ENCODE results near the gene SERPINA3. TPM values are rescaled to one million over a fixed set of nuclear protein-coding genes. Genes with fewer than 3 reads are reported as not detected.

SERPINA3 gene
- total RNA-seq, 2 experiments from 2014 or later = not detected

GRCh38 chr14:94591073-94591472, 21.1 kb upstream of the SERPINA3 start:
- H3K27me3 Mint-ChIP-seq (ENCODE audit: low read depth) = no peaks in the 10 kb centered on the region
- no peak for DNase-seq
- ATAC-seq = no peak
- H3K36me3 Mint-ChIP-seq (ENCODE audit: low read depth) = no peaks in the 10 kb centered on the region
- H3K4me3 Mint-ChIP-seq = no peak overlapping the region
- POLR2A ChIA-PET = no interaction called here
- H3K4me1 Mint-ChIP-seq (ENCODE audit: low read depth) = no peaks in the 10 kb centered on the region
- no peak overlapping the region for H3K27ac Mint-ChIP-seq
- H3K9me3 Mint-ChIP-seq (ENCODE audit: insufficient read depth) = no peaks in the 10 kb centered on the region
- CTCF ChIA-PET = no interaction called here

- Mint-ChIP-seq H3K27me3 (ENCODE audit: low read depth) (no peaks in the 10 kb centered on the region), H3K4me3 (no peak overlapping the region), H3K36me3 (ENCODE audit: low read depth) (no peaks in the 10 kb centered on the region), H3K27ac (no peak overlapping the region), H3K9me3 (ENCODE audit: insufficient read depth) (no peaks in the 10 kb centered on the region), H3K4me1 (ENCODE audit: low read depth) (no peaks in the 10 kb centered on the region)
- ATAC-seq (no peak), DNase-seq (no peak)
- CTCF ChIA-PET = no interaction called here
- POLR2A ChIA-PET = no interaction called here
These were observed 20.3 kb upstream of the SERPINA3 start for GRCh38 chr14:94591871-94592270.

- no peaks in the 10 kb centered on the region for H3K4me1 Mint-ChIP-seq (ENCODE audit: low read depth)
- no peaks in the 10 kb centered on the region for H3K9me3 Mint-ChIP-seq (ENCODE audit: insufficient read depth)
- H3K27ac Mint-ChIP-seq = no peak overlapping the region
- no peaks in the 10 kb centered on the region for H3K27me3 Mint-ChIP-seq (ENCODE audit: low read depth)
- ChIA-PET POLR2A (no interaction called here), CTCF (no interaction called here)
- no peaks in the 10 kb centered on the region for H3K36me3 Mint-ChIP-seq (ENCODE audit: low read depth)
- ATAC-seq (no peak), DNase-seq (no peak)
- H3K4me3 Mint-ChIP-seq = no peak overlapping the region
These were observed 19.7 kb upstream of the SERPINA3 start for GRCh38 chr14:94592457-94592856.

- ChIA-PET CTCF (no interaction called here), POLR2A (no interaction called here)
- Mint-ChIP-seq H3K27ac (no peak overlapping the region), H3K36me3 (ENCODE audit: low read depth) (no peaks in the 10 kb centered on the region), H3K9me3 (ENCODE audit: insufficient read depth) (no peaks in the 10 kb centered on the region), H3K4me3 (no peak overlapping the region), H3K4me1 (ENCODE audit: low read depth) (no peaks in the 10 kb centered on the region), H3K27me3 (ENCODE audit: low read depth) (no peaks in the 10 kb centered on the region)
- no peak for ATAC-seq
- no peak for DNase-seq
These were observed 18.8 kb upstream of the SERPINA3 start for GRCh38 chr14:94593376-94593748.

GRCh38 chr14:94593749-94594431, 18.3 kb upstream of the SERPINA3 start:
- no peak overlapping the region for H3K27ac Mint-ChIP-seq
- no peak for DNase-seq
- H3K4me1 Mint-ChIP-seq (ENCODE audit: low read depth) = no peaks in the 10 kb centered on the region
- ChIA-PET POLR2A (no interaction called here), CTCF (no interaction called here)
- H3K9me3 Mint-ChIP-seq (ENCODE audit: insufficient read depth) = no peaks in the 10 kb centered on the region
- no peaks in the 10 kb centered on the region for H3K36me3 Mint-ChIP-seq (ENCODE audit: low read depth)
- no peaks in the 10 kb centered on the region for H3K27me3 Mint-ChIP-seq (ENCODE audit: low read depth)
- H3K4me3 Mint-ChIP-seq = no peak overlapping the region
- no peak for ATAC-seq

- no peak overlapping the region for H3K27ac Mint-ChIP-seq
- DNase-seq (no peak), ATAC-seq (no peak)
- H3K36me3 Mint-ChIP-seq (ENCODE audit: low read depth) = no peaks in the 10 kb centered on the region
- no peaks in the 10 kb centered on the region for H3K27me3 Mint-ChIP-seq (ENCODE audit: low read depth)
- ChIA-PET POLR2A (no interaction called here), CTCF (no interaction called here)
- no peak overlapping the region for H3K4me3 Mint-ChIP-seq
- H3K9me3 Mint-ChIP-seq (ENCODE audit: insufficient read depth) = no peaks in the 10 kb centered on the region
- no peaks in the 10 kb centered on the region for H3K4me1 Mint-ChIP-seq (ENCODE audit: low read depth)
These were observed 17.8 kb upstream of the SERPINA3 start for GRCh38 chr14:94594441-94594840.

GRCh38 chr14:94595912-94596311, 16.3 kb upstream of the SERPINA3 start:
- ChIA-PET POLR2A (interaction anchor here (0.6 kb wide), 1 partner anchor 754 kb away, joined by 3 read pairs; no protein-coding TSS in a partner anchor), CTCF (no interaction called here)
- Mint-ChIP-seq H3K9me3 (ENCODE audit: insufficient read depth) (no peaks in the 10 kb centered on the region), H3K4me1 (ENCODE audit: low read depth) (no peaks in the 10 kb centered on the region), H3K36me3 (ENCODE audit: low read depth) (no peaks in the 10 kb centered on the region), H3K27ac (no peak overlapping the region), H3K4me3 (no peak overlapping the region), H3K27me3 (ENCODE audit: low read depth) (no peaks in the 10 kb centered on the region)
- ATAC-seq (no peak), DNase-seq (no peak)

- H3K9me3 Mint-ChIP-seq (ENCODE audit: insufficient read depth) = no peaks in the 10 kb centered on the region
- ChIA-PET CTCF (no interaction called here), POLR2A (interaction anchor here (0.6 kb wide), 1 partner anchor 754 kb away, joined by 3 read pairs; no protein-coding TSS in a partner anchor)
- ATAC-seq = no peak
- no peaks in the 10 kb centered on the region for H3K27me3 Mint-ChIP-seq (ENCODE audit: low read depth)
- no peaks in the 10 kb centered on the region for H3K4me1 Mint-ChIP-seq (ENCODE audit: low read depth)
- no peak overlapping the region for H3K27ac Mint-ChIP-seq
- no peaks in the 10 kb centered on the region for H3K36me3 Mint-ChIP-seq (ENCODE audit: low read depth)
- DNase-seq = no peak
- H3K4me3 Mint-ChIP-seq = no peak overlapping the region
These were observed 15.8 kb upstream of the SERPINA3 start for GRCh38 chr14:94596361-94596760.

- Mint-ChIP-seq H3K36me3 (ENCODE audit: low read depth) (no peaks in the 10 kb centered on the region), H3K9me3 (ENCODE audit: insufficient read depth) (no peaks in the 10 kb centered on the region), H3K27me3 (ENCODE audit: low read depth) (no peaks in the 10 kb centered on the region), H3K4me3 (no peak overlapping the region), H3K4me1 (ENCODE audit: low read depth) (no peaks in the 10 kb centered on the region), H3K27ac (no peak overlapping the region)
- ChIA-PET POLR2A (no interaction called here), CTCF (no interaction called here)
- no peak for DNase-seq
- no peak for ATAC-seq
These were observed 14.4 kb upstream of the SERPINA3 start for GRCh38 chr14:94597788-94598187.

- ChIA-PET CTCF (no interaction called here), POLR2A (no interaction called here)
- DNase-seq = no peak
These were observed 13.7 kb upstream of the SERPINA3 start for GRCh38 chr14:94598506-94598815.

GRCh38 chr14:94598816-94599655, 13.2 kb upstream of the SERPINA3 start:
- DNase-seq (no peak), ATAC-seq (no peak)
- no peaks in the 10 kb centered on the region for H3K27me3 Mint-ChIP-seq (ENCODE audit: low read depth)
- H3K9me3 Mint-ChIP-seq (ENCODE audit: insufficient read depth) = no peaks in the 10 kb centered on the region
- no peaks in the 10 kb centered on the region for H3K4me1 Mint-ChIP-seq (ENCODE audit: low read depth)
- no peak overlapping the region for H3K4me3 Mint-ChIP-seq
- H3K36me3 Mint-ChIP-seq (ENCODE audit: low read depth) = no peaks in the 10 kb centered on the region
- no peak overlapping the region for H3K27ac Mint-ChIP-seq
- ChIA-PET CTCF (no interaction called here), POLR2A (no interaction called here)

More at GRCh38 chr14:94598506-94598815, 13.7 kb upstream of the SERPINA3 start:
- no peaks in the 10 kb centered on the region for H3K36me3 Mint-ChIP-seq (ENCODE audit: low read depth)
- no peak for ATAC-seq
- no peak overlapping the region for H3K4me3 Mint-ChIP-seq
- no peak overlapping the region for H3K27ac Mint-ChIP-seq
- no peaks in the 10 kb centered on the region for H3K27me3 Mint-ChIP-seq (ENCODE audit: low read depth)
- no peaks in the 10 kb centered on the region for H3K4me1 Mint-ChIP-seq (ENCODE audit: low read depth)
- H3K9me3 Mint-ChIP-seq (ENCODE audit: insufficient read depth) = no peaks in the 10 kb centered on the region

- no peaks in the 10 kb centered on the region for H3K36me3 Mint-ChIP-seq (ENCODE audit: low read depth)
- no peaks in the 10 kb centered on the region for H3K4me1 Mint-ChIP-seq (ENCODE audit: low read depth)
- DNase-seq = no peak
- ChIA-PET POLR2A (no interaction called here), CTCF (no interaction called here)
- H3K4me3 Mint-ChIP-seq = no peak overlapping the region
- no peak for ATAC-seq
- H3K27ac Mint-ChIP-seq = no peak overlapping the region
- no peaks in the 10 kb centered on the region for H3K9me3 Mint-ChIP-seq (ENCODE audit: insufficient read depth)
- H3K27me3 Mint-ChIP-seq (ENCODE audit: low read depth) = no peaks in the 10 kb centered on the region
These were observed 12.6 kb upstream of the SERPINA3 start for GRCh38 chr14:94599656-94600004.

- H3K27ac Mint-ChIP-seq = no peak overlapping the region
- ATAC-seq (no peak), DNase-seq (no peak)
- H3K27me3 Mint-ChIP-seq (ENCODE audit: low read depth) = no peaks in the 10 kb centered on the region
- no peaks in the 10 kb centered on the region for H3K4me1 Mint-ChIP-seq (ENCODE audit: low read depth)
- no peaks in the 10 kb centered on the region for H3K36me3 Mint-ChIP-seq (ENCODE audit: low read depth)
- ChIA-PET POLR2A (no interaction called here), CTCF (no interaction called here)
- no peaks in the 10 kb centered on the region for H3K9me3 Mint-ChIP-seq (ENCODE audit: insufficient read depth)
- H3K4me3 Mint-ChIP-seq = no peak overlapping the region
These were observed 12.0 kb upstream of the SERPINA3 start for GRCh38 chr14:94600148-94600545.
